NCI-H1417 (cell line): ENCODE measurements around the gene CHST15.
A peak's percentile ranks its signal among the peaks of the same experiment; 100 is the strongest.

ENCODE experiments used
- DNase-seq, 3 experiments: peaks; one replicate each; lab custom pipeline; 2025; lab: John Stamatoyannopoulos, UW

CHST15 gene

GRCh38 chr10:124065382-124066125 is 27.8 kb downstream of the CHST15 start:
- DNase-seq = no peak

GRCh38 chr10:124064676-124065075 is 28.7 kb downstream of the CHST15 start:
- no peak for DNase-seq

DNA sequence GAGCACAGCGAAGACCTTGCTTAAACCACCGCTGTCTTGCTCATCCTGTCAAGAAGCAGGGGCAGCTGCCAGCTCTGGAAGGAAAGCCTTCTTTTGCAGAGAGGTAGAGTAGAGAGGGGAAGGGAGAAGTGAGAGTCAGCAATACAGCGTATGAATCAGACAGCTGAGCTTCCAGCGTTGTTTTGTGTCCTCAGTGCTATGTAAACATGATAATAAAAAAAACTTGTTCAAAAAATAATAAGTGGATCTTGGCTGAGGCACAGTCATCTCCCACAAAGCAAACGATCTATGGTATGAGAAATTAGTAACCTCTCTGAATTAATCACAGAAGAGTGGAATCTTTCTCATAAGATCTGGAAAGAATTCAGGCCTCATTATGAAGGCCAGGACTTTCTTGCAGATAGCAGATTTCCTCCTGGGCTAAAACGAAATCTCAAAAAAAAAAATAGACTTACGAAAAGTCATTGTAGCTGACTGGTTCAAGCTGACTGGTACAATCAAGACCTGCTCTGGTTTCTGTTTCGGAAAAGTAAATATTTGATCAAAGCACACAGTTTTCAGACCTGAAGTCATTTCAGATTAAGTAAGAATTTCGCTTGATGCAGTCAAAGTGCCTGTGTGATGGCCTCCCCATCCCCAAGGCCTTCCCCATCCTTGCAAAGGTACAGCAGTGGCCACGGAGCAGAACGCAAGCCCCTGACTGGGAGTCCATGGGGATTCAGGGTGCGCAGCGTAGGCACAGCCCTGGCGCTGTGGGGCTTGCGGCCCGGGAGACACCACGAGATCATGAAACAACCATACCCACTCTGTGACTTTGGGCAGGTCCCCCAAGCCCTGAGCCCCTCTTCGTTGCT is 29.4 kb downstream of the CHST15 start:
- peak in 1 of 3 experiments; percentile 44 for DNase-seq

DNA sequence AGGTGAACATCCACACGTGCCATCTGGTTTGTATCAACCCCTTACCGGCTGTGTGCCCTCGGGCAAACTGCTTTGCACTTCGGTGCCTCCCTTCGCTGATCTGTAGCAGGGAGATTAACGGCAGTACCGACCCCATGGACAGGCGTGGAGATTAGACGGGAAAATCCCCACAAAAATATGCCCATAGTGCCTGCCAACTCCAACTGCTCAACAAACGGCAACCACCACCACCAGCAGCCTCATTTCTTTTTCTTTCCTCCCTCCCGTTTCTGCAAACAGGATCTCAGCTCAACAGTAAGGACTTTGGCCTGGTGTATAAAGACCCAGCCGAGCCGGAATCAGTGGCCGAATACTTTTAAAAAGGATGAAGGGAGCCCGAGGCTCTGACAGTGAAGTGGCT is 31.0 kb downstream of the CHST15 start:
- no peak for DNase-seq

DNA sequence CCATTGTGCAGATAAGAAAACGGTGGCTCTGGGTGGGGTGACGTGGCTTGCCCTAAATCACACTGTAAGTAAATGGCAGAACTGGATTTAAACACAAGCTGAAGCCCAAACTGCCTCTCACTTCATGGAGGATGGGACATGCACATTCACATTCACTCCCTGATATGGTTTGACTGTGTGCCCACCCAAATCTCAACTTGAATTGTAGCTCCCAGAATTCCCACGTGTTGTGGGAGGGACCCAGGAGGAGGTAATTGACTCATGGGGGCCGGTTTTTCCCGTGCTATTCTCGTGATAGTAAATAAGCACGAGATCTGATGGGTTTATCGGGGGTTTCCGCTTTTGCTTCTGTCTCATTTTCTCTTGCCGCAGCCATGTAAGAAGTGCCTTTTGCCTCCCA is 32.4 kb downstream of the CHST15 start:
- DNase-seq = no peak

DNA sequence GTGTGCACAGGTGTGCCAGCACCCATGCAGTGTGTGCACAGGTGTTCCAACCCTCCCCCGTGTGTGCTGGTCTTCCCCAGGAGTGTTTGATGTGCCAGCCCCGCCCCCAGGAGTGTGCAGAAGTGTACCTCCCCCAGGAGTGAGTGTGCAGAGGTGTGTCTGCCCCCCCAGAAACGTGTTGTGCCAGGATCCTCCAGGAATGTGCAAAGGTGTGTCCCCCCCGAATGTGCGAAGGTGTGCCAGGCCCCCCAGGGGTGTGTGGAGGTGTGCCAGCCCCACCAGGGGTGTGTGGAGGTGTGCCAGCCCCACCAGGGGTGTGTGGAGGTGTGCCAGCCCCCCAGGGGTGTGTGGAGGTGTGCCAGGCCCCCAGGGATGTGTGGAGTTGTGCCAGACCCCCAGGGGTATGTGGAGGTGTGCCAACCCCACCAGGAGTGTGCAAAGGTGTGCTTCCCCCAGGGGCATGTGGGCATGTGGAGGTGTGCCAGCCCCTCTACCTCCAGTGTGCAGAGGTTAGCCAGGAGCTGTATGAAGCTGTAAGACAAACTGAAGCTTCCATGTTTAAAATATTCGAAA is 33.2 kb downstream of the CHST15 start:
- DNase-seq = no peak

GRCh38 chr10:124059551-124059950 is 33.8 kb downstream of the CHST15 start:
- no peak for DNase-seq

GRCh38 chr10:124058346-124059003 is 34.9 kb downstream of the CHST15 start:
- DNase-seq = no peak

- no peak for DNase-seq
Observed at GRCh38 chr10:124057601-124058000, 35.8 kb downstream of the CHST15 start.

- no peak for DNase-seq
Observed at GRCh38 chr10:124056337-124056980, 36.9 kb downstream of the CHST15 start.

DNA sequence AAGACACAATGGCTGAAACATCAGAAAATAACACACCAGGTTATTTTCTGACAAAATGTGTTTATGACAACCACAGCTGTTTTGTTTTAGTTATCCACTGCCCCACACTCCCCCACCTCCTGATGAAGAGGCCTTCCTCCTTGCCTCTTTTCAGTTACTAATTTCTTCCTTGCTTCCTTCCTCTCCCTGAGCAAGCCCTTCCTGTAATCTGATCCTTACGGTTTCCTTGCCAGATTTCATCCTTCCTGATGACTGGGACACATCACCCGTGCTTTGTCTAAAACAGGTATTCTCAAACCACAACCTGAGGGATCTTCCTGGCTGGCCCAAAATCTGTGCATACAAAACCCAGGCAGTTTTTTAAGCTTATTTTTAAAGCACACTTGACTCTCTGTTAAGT is 39.4 kb downstream of the CHST15 start:
- no peak for DNase-seq

GRCh38 chr10:124052561-124052960 is 40.8 kb downstream of the CHST15 start:
- DNase-seq = no peak

DNA sequence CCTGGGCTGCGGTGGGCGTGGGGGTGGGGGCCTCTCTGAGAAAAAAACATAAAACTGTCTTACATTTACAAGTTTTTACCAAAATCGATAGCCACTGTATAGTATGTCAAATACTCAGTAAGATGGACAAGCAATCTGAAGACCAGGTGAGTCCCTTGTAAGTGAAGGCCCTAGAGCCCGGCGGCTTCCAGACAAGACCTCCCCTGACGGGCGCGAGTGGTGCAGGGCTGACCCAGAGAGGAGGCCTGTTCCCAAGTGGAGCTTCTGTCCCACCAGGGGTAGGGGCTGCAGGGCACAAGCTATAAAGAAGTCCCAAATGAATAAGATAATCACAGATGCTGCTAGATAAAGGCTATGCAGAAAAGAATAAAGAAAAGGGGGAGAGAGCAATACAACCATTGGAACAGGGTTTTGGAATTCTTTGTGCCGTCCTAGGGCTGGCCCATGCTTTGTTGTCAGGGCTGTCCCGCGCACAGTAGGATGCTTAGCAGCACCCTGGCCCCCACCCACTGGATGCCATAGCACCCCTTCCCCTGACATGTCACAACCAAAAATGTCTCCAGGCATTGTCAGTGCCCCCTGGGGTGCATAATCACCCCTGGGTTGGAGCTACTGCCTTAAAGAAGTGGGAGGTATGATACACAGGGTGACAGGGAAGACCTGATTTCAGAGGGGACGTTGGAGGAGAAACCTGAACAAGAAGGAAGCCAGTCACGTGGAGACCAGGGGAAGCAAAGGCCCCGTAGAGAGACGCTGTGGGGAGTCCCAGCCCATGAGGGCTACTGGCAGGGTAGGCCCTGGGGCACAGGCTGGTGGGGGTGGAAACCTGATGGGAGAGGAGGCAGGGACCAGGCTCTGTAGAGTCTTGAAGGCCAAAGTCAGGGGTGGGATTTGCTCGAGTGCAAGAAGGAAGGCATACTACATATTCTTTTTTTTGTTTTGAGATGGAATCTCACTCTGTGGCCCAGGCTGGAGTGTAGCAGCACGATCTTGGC is 43.1 kb downstream of the CHST15 start:
- DNase-seq = no peak

DNA sequence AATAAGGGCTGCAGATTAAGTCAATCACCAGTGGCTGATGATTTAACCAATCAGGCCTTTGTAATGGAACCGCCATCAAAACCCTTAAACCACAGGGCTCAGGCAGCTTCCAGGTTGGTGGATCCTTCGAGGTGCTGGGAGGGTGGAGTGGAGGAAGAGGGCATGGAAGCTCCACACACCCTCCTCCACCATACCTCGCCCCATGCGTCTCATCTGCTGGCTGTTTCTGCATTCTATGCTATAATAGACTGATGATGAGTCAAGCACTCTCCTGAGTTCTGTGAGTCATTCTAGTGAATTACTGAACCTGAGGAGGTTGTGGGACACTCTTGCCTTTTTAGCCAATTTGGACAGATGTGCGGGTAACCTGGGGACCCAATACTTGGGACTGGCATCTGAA is 43.9 kb downstream of the CHST15 start:
- DNase-seq = no peak

GRCh38 chr10:124048371-124049290 is 44.8 kb downstream of the CHST15 start:
- no peak for DNase-seq

GRCh38 chr10:124047427-124048152 is 45.8 kb downstream of the CHST15 start:
- DNase-seq = no peak

- DNase-seq = no peak
Observed at GRCh38 chr10:124045801-124046355, 47.5 kb downstream of the CHST15 start.

DNA sequence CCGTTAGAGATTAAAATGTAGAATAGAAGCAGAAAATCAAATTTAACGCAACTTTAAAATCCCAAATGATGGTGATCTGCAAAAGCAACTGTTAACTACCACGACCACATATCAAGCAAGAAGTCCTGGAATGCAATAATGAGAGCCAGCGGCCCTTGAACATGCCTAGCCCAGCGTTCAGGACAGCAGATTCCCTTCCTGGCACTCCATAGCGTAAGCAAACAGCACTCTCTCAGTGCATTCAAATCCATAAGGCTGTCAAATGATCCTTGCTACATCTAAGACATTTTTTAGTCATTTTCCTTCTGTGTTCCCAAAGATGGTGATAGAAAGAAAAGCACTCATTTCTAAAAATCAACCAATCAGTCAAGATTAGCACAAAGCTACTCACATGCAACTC is 48.1 kb downstream of the CHST15 start:
- no peak for DNase-seq
